ENCODE results near the gene RPL6. TPM values are rescaled to one million over a fixed set of nuclear protein-coding genes. Genes with fewer than 3 reads are reported as not detected.
"Not testable (repeated sequence)": the region's sequence is repeated elsewhere in the genome, so short reads cannot be mapped to it uniquely, and the experiment has no call there.

The RPL6 gene
- total RNA-seq, 1 donor from 2014 or later, result 896 TPM

DNA sequence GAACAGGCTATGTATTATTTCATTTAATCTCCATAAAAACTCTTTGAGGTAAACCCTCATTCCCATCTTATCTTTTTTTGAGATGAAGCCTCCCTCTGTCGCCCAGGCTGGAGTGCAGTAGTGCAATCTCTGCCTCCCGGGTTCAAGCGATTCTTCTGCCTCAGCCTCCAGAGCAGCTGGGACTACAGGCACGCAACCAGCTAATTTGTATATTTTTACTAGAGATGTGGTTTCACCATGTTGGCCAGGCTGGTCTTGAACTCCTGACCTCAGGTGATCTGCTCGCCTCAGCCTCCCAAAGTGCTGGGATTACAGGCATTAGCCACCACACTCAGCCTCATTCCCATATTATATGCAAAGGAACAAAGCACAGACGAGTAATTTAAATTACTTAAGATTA is 1.7 kb downstream of the RPL6 start:
- not testable (repeated sequence) for H3K9ac ChIP-seq (ENCODE audit: low read depth in 1 of 3, low read length in 3 of 3); H3K4me3 ChIP-seq (ENCODE audit: low read length in 3 of 3); H3K27ac ChIP-seq (ENCODE audit: low read depth, low read length); H3K27me3 ChIP-seq (ENCODE audit: control insufficient read depth in 3 of 3, insufficient read depth in 3 of 3, low read length in 3 of 3); H3K9me3 ChIP-seq (ENCODE audit: control insufficient read depth in 3 of 3, low read length in 3 of 3)
- H3K36me3 ChIP-seq (ENCODE audit: control insufficient read depth in 3 of 3, insufficient read depth in 3 of 3, low read length in 3 of 3), result peaks cover 28 to 40% (median 34%) of the 10 kb centered on the region in 3 donors
- H3K4me1 ChIP-seq (ENCODE audit: control insufficient read depth in 3 of 3, insufficient read depth in 3 of 3, low read length in 3 of 3), result peaks cover 3 to 19% (median 7%) of the 10 kb centered on the region in 3 donors

DNA sequence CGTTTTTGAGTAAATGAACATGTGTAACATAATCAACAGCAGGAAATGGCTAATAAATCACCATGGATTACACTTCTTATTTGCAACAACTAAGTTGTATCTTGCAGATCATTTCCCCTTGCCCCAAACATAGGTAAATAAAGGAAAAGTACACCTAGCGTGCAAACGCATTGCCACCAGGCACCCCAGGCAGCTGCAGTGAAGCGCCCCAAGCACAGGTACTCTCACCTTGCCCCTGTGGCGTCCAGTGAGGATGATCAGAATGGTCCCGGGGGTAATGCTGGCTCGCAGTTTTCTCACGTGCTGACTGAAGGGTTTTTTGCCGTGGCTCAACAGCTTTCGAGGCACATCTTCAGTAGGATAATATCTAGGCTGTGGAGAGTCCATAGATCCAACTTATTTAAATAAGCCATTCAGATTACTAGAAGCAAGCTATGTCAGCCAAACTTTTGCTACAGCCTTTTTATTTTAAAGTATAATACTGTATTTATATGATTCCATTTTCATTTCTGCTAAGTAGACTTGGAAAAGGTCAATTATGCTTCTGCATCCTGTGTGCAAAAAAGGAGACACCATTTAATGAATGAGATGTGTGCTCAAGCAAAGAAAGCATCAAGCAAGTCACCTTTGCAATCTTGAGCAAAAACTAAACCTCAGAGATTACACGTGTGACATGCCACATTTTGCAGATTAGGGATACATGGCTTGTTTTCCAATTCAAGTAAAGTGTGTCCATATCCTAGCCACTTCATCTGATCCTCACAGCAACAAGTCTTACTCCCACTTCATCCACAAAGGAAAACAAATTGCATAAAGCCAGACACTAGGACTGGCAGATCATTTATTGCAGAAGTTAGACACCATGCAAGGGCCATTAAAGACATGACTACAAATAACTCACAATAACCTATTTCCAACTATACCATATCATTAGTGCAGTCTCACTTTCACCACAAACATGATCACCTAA is 2.6 kb downstream of the RPL6 start:
- H3K9ac ChIP-seq (ENCODE audit: low read depth in 1 of 3, low read length in 3 of 3), result no peak overlapping the region
- H3K36me3 ChIP-seq (ENCODE audit: control insufficient read depth in 3 of 3, insufficient read depth in 3 of 3, low read length in 3 of 3), result peaks cover 28 to 40% (median 34%) of the 10 kb centered on the region in 3 donors
- H3K9me3 ChIP-seq (ENCODE audit: control insufficient read depth in 3 of 3, low read length in 3 of 3), result no peaks in the 10 kb centered on the region
- no peaks in the 10 kb centered on the region for H3K27me3 ChIP-seq (ENCODE audit: control insufficient read depth in 3 of 3, insufficient read depth in 3 of 3, low read length in 3 of 3)
- H3K4me3 ChIP-seq (ENCODE audit: low read length in 3 of 3), result no peak overlapping the region
- peaks cover 3 to 19% (median 7%) of the 10 kb centered on the region in 3 donors for H3K4me1 ChIP-seq (ENCODE audit: control insufficient read depth in 3 of 3, insufficient read depth in 3 of 3, low read length in 3 of 3)
- no peak overlapping the region for H3K27ac ChIP-seq (ENCODE audit: low read depth, low read length)

DNA sequence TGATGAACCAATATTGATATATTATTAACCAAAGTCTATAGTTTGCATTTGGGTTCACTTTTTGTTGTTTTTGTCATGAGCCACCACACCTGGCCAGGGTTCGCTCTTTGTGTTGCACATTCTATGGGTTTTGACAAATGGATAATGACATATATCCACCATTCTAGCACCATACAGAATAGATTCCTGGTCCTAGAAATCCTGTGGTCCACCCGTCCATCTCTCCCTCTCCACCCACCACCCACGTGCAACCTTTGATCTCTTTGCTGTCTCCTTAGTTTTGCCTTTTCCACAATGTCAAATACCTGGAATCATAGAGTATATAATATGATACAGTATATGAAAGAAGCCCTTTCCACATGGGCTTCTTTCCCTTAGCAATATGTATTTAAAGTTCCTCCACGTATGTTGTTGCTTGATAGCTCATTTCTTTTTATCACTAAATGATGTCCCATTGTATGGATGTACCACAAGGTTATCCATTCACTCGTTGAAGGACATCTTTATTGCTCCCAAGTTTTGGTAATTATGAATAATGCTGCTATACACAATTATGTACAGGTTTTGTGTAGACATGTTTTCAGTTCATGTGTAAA is 7.4 kb downstream of the RPL6 start:
- H3K4me1 ChIP-seq (ENCODE audit: control insufficient read depth in 3 of 3, insufficient read depth in 3 of 3, low read length in 3 of 3), result no peaks in the 10 kb centered on the region
- no peak overlapping the region for H3K27ac ChIP-seq (ENCODE audit: low read depth, low read length)
- H3K9ac ChIP-seq (ENCODE audit: low read depth in 1 of 3, low read length in 3 of 3), result no peak overlapping the region
- H3K27me3 ChIP-seq (ENCODE audit: control insufficient read depth in 3 of 3, insufficient read depth in 3 of 3, low read length in 3 of 3), result no peaks in the 10 kb centered on the region
- H3K4me3 ChIP-seq (ENCODE audit: low read length in 3 of 3), result no peak overlapping the region
- H3K9me3 ChIP-seq (ENCODE audit: control insufficient read depth in 3 of 3, low read length in 3 of 3), result no peaks in the 10 kb centered on the region
- peaks cover 20 to 29% (median 26%) of the 10 kb centered on the region in 3 donors for H3K36me3 ChIP-seq (ENCODE audit: control insufficient read depth in 3 of 3, insufficient read depth in 3 of 3, low read length in 3 of 3)

DNA sequence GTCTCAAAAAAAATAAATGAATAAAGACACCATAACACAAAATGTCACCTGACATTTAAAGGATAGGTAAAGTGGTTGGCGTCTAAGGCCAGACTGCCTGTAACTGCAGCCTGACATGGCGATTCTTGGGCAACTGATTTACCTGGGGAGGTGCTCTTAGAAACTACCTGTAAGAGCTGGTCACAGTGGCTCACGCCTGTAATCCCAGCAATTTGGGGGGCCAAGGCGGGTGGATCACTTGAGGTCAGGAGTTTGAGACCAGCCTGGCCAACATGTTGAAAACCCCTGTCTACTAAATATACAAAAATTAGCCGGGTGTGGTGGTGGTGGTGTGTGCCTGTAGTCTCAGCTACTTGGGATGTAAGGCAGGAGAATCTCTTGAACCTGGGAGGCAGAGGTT is 8.4 kb downstream of the RPL6 start:
- Histone ChIP-seq H3K9ac (ENCODE audit: low read depth in 1 of 3, low read length in 3 of 3) (no peak overlapping the region), H3K4me1 (ENCODE audit: control insufficient read depth in 3 of 3, insufficient read depth in 3 of 3, low read length in 3 of 3) (no peaks in the 10 kb centered on the region)

DNA sequence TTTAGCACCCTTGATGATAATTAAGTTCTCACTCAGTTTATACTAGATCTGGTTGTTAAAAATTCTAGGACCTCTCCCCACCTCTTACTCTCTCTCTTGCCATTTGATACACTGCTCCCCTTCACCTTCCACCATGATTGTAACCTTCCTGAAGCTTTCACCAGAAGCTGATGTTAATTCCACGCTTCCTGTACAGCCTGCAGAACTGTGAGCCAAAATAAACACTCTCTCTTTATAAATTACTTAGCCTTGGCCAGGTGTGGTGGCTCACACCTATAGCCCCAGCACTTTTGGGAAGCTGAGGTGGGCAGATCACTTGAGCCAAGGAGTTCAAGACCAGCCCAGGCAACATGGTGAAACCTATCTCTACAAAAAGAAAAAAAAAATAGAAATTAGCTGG is 16.1 kb downstream of the RPL6 start:
- Histone ChIP-seq H3K9me3 (ENCODE audit: control insufficient read depth in 3 of 3, low read length in 3 of 3) (no peaks in the 10 kb centered on the region), H3K27ac (ENCODE audit: low read depth, low read length) (no peak overlapping the region), H3K9ac (ENCODE audit: low read depth in 1 of 3, low read length in 3 of 3) (no peak overlapping the region), H3K4me3 (ENCODE audit: low read length in 3 of 3) (no peak overlapping the region), H3K36me3 (ENCODE audit: control insufficient read depth in 3 of 3, insufficient read depth in 3 of 3, low read length in 3 of 3) (no peaks in the 10 kb centered on the region), H3K4me1 (ENCODE audit: control insufficient read depth in 3 of 3, insufficient read depth in 3 of 3, low read length in 3 of 3) (peaks cover 0 to 5% (median 0%) of the 10 kb centered on the region in 3 donors), H3K27me3 (ENCODE audit: control insufficient read depth in 3 of 3, insufficient read depth in 3 of 3, low read length in 3 of 3) (no peaks in the 10 kb centered on the region)

More for the DNA sequence above, 8.4 kb downstream of the RPL6 start:
- Histone ChIP-seq H3K27me3 (ENCODE audit: control insufficient read depth in 3 of 3, insufficient read depth in 3 of 3, low read length in 3 of 3) (no peaks in the 10 kb centered on the region), H3K36me3 (ENCODE audit: control insufficient read depth in 3 of 3, insufficient read depth in 3 of 3, low read length in 3 of 3) (peaks cover 15 to 20% (median 16%) of the 10 kb centered on the region in 3 donors), H3K9me3 (ENCODE audit: control insufficient read depth in 3 of 3, low read length in 3 of 3) (no peaks in the 10 kb centered on the region), H3K4me3 (ENCODE audit: low read length in 3 of 3) (no peak overlapping the region), H3K27ac (ENCODE audit: low read depth, low read length) (no peak overlapping the region)

DNA sequence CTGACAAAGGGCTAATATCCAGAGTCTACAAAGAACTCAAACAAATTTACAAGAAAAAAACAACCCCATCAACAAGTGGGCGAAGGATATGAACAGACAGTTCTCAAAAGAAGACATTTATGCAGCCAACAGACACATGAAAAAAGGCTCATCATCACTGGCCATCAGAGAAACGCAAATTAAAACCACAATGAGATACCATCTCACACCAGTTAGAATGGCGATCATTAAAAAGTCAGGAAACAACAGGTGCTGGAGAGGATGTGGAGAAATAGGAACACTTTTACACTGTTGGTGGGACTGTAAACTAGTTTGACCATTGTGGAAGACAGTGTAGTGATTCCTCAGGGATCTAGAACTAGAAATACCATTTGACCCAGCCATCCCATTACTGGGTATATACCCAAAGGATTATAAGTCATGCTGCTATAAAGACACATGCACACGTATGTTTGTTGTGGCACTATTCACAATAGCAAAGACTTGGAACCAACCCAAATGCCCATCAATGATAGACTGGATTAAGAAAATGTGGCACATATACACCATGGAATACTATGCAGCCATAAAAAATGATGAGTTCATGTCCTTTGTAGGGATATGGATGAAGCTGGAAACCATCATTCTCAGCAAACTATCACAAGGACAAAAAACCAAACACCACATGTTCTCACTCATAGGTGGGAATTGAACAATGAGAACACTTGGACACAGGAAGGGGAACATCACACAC is 19.3 kb downstream of the RPL6 start:
- H3K36me3 ChIP-seq (ENCODE audit: control insufficient read depth in 3 of 3, insufficient read depth in 3 of 3, low read length in 3 of 3); H3K27ac ChIP-seq (ENCODE audit: low read depth, low read length); H3K27me3 ChIP-seq (ENCODE audit: control insufficient read depth in 3 of 3, insufficient read depth in 3 of 3, low read length in 3 of 3); H3K9me3 ChIP-seq (ENCODE audit: control insufficient read depth in 3 of 3, low read length in 3 of 3); H3K9ac ChIP-seq (ENCODE audit: low read depth in 1 of 3, low read length in 3 of 3); H3K4me1 ChIP-seq (ENCODE audit: control insufficient read depth in 3 of 3, insufficient read depth in 3 of 3, low read length in 3 of 3); H3K4me3 ChIP-seq (ENCODE audit: low read length in 3 of 3): not testable (repeated sequence)

DNA sequence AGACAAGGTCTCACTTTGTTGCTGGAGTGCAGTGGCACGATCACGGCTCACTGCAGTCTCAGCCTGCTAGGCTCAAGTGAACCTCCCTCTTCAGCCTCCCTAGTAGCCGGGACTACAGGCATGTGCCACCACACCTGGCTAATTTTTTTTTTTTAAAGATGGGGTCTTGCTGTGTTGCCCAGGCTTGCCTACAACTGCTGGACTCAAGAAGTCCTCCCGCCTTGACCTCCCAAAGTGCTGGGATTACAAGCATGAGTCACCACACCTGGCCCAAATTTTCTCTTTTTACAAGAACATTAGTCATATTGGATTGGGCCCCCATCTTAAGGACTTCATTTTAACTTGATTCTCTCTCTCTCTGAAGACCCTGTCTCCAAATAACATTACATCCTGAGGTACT is 20.2 kb downstream of the RPL6 start:
- H3K27ac ChIP-seq (ENCODE audit: low read depth, low read length), result no peak overlapping the region
- H3K4me3 ChIP-seq (ENCODE audit: low read length in 3 of 3), result no peak overlapping the region
- H3K9ac ChIP-seq (ENCODE audit: low read depth in 1 of 3, low read length in 3 of 3), result no peak overlapping the region
- H3K4me1 ChIP-seq (ENCODE audit: control insufficient read depth in 3 of 3, insufficient read depth in 3 of 3, low read length in 3 of 3), result peaks cover 0 to 5% (median 0%) of the 10 kb centered on the region in 3 donors
- H3K36me3 ChIP-seq (ENCODE audit: control insufficient read depth in 3 of 3, insufficient read depth in 3 of 3, low read length in 3 of 3), result no peaks in the 10 kb centered on the region
- H3K27me3 ChIP-seq (ENCODE audit: control insufficient read depth in 3 of 3, insufficient read depth in 3 of 3, low read length in 3 of 3), result no peaks in the 10 kb centered on the region
- no peaks in the 10 kb centered on the region for H3K9me3 ChIP-seq (ENCODE audit: control insufficient read depth in 3 of 3, low read length in 3 of 3)

DNA sequence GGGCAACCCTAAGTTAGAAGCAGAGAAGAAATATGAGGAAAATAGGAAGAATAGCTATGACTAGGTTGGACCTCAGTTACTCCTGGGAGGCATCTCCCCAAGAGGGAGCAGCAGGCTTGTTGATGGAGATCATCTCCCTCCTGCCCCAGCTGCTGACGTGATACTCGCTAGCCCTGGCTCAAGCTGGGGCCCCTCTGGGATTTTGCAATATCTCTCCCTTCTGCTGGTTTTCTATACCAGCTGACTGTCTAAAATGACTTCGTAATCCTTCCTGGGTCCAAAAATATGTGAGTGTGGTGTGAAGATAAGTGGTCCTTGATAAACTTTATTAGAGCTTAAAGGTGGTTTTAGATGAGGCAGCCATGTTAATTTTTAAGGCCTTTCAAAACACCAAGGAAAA is 22.7 kb downstream of the RPL6 start:
- no peaks in the 10 kb centered on the region for H3K27me3 ChIP-seq (ENCODE audit: control insufficient read depth in 3 of 3, insufficient read depth in 3 of 3, low read length in 3 of 3)
- H3K36me3 ChIP-seq (ENCODE audit: control insufficient read depth in 3 of 3, insufficient read depth in 3 of 3, low read length in 3 of 3), result no peaks in the 10 kb centered on the region
- peaks cover 0 to 7% (median 4%) of the 10 kb centered on the region in 3 donors for H3K4me1 ChIP-seq (ENCODE audit: control insufficient read depth in 3 of 3, insufficient read depth in 3 of 3, low read length in 3 of 3)
- H3K27ac ChIP-seq (ENCODE audit: low read depth, low read length), result no peak overlapping the region
- no peaks in the 10 kb centered on the region for H3K9me3 ChIP-seq (ENCODE audit: control insufficient read depth in 3 of 3, low read length in 3 of 3)
- H3K9ac ChIP-seq (ENCODE audit: low read depth in 1 of 3, low read length in 3 of 3), result no peak overlapping the region
- H3K4me3 ChIP-seq (ENCODE audit: low read length in 3 of 3), result no peak overlapping the region

DNA sequence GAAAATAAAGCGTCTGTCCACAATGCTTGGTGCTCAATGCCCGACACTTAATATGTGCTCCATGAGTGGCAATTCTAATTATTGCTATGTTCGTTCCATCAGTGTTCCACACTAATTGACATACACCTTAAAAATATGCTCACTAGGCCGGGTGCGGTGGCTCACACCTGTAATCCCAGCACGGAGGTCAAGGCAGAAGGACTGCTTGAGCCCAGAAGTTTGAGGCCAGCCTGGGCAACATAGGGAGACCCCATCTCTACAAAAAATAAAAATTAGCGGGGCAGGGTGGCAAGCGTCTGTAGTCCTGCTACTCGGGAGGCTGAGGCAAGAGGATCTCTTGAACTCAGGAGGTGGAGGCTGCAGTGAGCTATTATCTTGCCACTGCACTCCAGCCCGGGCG is 26.5 kb downstream of the RPL6 start:
- Histone ChIP-seq H3K9ac (ENCODE audit: low read depth in 1 of 3, low read length in 3 of 3) (peak overlapping the region; percentile 71 to 90 (median 84)), H3K4me3 (ENCODE audit: low read length in 3 of 3) (peak overlapping the region; percentile 67 to 91 (median 89)), H3K27me3 (ENCODE audit: control insufficient read depth in 3 of 3, insufficient read depth in 3 of 3, low read length in 3 of 3) (no peaks in the 10 kb centered on the region), H3K27ac (ENCODE audit: low read depth, low read length) (no peak overlapping the region), H3K4me1 (ENCODE audit: control insufficient read depth in 3 of 3, insufficient read depth in 3 of 3, low read length in 3 of 3) (peaks cover 5 to 17% (median 14%) of the 10 kb centered on the region in 3 donors), H3K9me3 (ENCODE audit: control insufficient read depth in 3 of 3, low read length in 3 of 3) (no peaks in the 10 kb centered on the region), H3K36me3 (ENCODE audit: control insufficient read depth in 3 of 3, insufficient read depth in 3 of 3, low read length in 3 of 3) (no peaks in the 10 kb centered on the region)

Measured in skeletal muscle tissue (tissue), 4 donors.